Measurements from ENCODE around the gene SLC25A53. TPM values are rescaled to one million over a fixed set of nuclear protein-coding genes. Genes with fewer than 3 reads are reported as not detected.

The SLC25A53 gene
- total RNA-seq, 1 donor from 2014 or later: 43.0 TPM

DNA sequence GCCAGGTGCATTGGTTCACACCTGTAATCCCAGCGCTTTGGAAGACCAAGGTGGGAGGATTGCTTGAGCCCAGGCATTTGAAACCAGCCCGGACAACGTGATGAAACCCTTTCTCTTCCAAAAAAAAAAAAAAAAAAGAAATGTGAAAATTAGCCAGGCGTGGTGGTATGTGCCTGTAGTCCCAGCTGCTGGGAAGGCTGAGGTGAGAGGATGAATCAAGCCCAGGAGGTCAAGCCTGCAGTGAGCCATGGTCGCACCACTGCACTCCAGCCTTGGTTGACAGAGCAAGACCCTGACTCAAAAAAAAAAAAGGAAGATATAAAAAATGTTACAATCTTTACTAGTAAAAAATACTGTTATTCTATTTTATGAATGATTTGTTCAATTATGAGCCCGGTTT is 15.3 kb upstream of the SLC25A53 start:
- Histone ChIP-seq H3K27me3 (no peaks in the 10 kb centered on the region), H3K9me3 (no peaks in the 10 kb centered on the region), H3K4me1 (peaks cover 18% of the 10 kb centered on the region), H3K27ac (no peak overlapping the region), H3K36me3 (no peaks in the 10 kb centered on the region), H3K4me3 (no peak overlapping the region)
- intact Hi-C loops (cut with DNase I): no loop called here
- no peak for TF ChIP-seq POLR2A (IDR thresholded peaks at IDR 0.05)
- TF ChIP-seq, protein P1, sequence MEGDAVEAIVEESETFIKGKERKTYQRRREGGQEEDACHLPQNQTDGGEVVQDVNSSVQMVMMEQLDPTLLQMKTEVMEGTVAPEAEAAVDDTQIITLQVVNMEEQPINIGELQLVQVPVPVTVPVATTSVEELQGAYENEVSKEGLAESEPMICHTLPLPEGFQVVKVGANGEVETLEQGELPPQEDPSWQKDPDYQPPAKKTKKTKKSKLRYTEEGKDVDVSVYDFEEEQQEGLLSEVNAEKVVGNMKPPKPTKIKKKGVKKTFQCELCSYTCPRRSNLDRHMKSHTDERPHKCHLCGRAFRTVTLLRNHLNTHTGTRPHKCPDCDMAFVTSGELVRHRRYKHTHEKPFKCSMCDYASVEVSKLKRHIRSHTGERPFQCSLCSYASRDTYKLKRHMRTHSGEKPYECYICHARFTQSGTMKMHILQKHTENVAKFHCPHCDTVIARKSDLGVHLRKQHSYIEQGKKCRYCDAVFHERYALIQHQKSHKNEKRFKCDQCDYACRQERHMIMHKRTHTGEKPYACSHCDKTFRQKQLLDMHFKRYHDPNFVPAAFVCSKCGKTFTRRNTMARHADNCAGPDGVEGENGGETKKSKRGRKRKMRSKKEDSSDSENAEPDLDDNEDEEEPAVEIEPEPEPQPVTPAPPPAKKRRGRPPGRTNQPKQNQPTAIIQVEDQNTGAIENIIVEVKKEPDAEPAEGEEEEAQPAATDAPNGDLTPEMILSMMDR (IDR thresholded peaks at IDR 0.05): no peak
- DNase-seq (ENCODE audit: extremely low spot score in 2 of 2): no peak

DNA sequence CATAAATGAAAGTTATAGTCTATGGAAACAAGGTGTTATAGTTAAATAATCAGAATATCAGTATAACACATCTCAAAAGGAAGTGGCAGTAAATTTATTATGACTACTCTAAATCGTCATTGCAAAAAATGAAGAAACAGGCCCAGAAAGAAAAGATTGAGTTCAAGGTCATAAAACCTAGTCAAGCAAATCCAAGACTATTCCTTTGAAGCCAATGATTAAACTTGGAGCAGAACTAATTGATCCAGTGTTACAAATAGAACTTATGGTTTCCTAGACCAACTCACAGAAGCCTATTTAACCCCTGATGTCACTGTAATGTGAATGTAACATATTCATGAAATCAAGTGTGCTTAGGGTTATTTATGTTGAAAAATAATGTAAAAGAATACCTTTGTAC is 11.3 kb upstream of the SLC25A53 start:
- Histone ChIP-seq H3K4me1 (peaks cover 18% of the 10 kb centered on the region), H3K27ac (no peak overlapping the region), H3K4me3 (no peak overlapping the region), H3K27me3 (no peaks in the 10 kb centered on the region), H3K36me3 (no peaks in the 10 kb centered on the region), H3K9me3 (no peaks in the 10 kb centered on the region)
- TF ChIP-seq, protein P1 (IDR thresholded peaks at IDR 0.05): no peak
- TF ChIP-seq POLR2A (IDR thresholded peaks at IDR 0.05) (no peak), POLR2AphosphoS5 (IDR thresholded peaks at IDR 0.05; ENCODE audit: insufficient read depth in 1 of 2, low read depth in 1 of 2) (no peak)
- no peak for DNase-seq (ENCODE audit: extremely low spot score in 2 of 2)
- intact Hi-C loops (cut with DNase I): no loop called here

DNA sequence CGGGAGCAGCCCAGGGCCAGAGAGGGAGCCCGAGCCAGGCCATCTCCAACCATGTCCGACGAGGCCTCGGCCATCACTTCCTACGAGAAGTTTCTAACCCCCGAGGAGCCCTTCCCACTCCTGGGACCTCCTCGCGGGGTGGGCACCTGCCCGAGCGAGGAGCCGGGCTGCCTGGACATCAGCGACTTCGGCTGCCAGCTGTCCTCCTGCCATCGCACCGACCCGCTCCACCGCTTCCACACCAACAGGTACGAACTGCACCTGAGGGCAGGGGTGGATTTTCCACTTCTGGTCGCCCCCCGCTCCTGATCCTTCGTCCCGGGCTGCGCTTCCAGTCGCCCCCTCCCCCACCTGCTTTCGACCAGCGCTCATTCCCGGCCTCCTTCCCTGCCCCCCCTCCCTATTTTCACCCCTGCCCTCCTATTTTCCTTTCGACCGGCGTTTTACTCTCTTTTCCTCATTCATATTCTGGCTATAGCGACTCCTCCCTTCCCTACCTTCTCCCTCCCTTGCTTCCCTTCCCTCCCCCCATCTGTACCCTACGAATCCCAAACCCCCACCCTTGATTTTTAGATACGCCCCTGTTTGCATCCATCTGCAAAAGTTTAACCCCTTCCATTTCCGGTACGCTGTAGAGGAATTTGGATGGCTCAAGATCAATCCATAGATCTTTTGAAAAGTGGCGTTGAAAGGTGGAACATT is 10.1 kb upstream of the SLC25A53 start:
- TF ChIP-seq, protein P1 (IDR thresholded peaks at IDR 0.05): no peak
- no peak for TF ChIP-seq POLR2A (IDR thresholded peaks at IDR 0.05)
- TF ChIP-seq POLR2AphosphoS5 (IDR thresholded peaks at IDR 0.05; ENCODE audit: insufficient read depth in 1 of 2, low read depth in 1 of 2): no peak
- intact Hi-C loops (cut with DNase I): no loop called here
- Histone ChIP-seq H3K4me1 (peaks cover 18% of the 10 kb centered on the region), H3K9me3 (no peaks in the 10 kb centered on the region), H3K36me3 (no peaks in the 10 kb centered on the region), H3K27ac (peak overlapping the region; percentile 84), H3K4me3 (peak overlapping the region; percentile 68 to 74), H3K27me3 (no peaks in the 10 kb centered on the region)
- DNase-seq (ENCODE audit: extremely low spot score in 2 of 2): no peak

DNA sequence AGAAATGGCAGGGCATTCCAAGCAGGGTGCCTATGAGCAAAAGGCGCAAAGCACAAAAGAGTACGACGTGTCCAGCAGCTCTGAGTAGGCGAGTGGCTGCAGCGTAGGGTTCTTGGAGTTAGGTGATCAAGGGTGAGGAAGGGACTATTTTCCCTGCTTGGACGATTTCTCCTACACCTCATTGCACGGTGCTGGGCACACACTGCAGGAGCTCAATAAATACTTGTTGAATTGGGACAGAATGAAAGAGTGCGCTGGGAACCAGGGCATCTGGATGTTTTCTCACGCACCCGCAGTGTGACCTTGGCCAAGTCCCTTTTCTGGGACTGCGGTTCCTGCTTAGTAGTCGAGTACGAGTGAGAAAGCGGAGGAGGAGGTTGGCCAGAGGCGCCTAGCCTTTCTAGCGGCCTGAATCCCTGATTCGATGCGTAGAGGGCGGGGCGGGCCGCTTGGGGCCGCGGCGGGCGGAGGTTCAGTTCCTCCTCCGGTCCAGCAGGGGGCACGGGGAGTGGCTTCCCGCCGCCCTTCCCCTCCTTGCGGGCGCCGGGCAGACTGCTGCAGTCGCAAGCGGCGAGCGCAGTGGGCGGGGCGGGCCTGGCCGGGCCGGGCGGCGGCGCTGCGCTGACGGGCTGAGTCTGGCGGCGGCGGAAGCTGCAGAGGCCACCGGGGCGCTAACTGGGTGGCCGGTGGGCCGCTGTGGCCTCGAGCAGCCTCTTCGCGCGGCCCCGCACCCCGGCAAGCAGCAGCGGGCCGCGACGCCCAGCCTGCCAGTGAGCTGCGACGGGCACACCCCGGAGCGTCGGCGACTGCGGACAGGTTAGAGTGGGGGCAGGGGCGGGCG is 9.3 kb upstream of the SLC25A53 start, which contains the start of gene FAM199X:
Gene FAM199X (plus strand): TSS at position 560 of the 841 bp plus-strand sequence. CDS start 333 bp downstream, outside the sequence.
- intact Hi-C loops (cut with DNase I): no loop called here
- TF ChIP-seq, protein P1 (IDR thresholded peaks at IDR 0.05): peak in 1 of 3 experiments; percentile 63
- TF ChIP-seq POLR2AphosphoS5 (IDR thresholded peaks at IDR 0.05; ENCODE audit: insufficient read depth in 1 of 2, low read depth in 1 of 2): peak in 1 of 2 donors; percentile 50
- TF ChIP-seq POLR2A (IDR thresholded peaks at IDR 0.05): peak in 1 of 2 donors; percentile 65
- DNase-seq (ENCODE audit: extremely low spot score in 2 of 2): no peak

More for the DNA sequence above, 9.3 kb upstream of the SLC25A53 start, which contains the start of gene FAM199X:
- Histone ChIP-seq H3K27me3 (no peaks in the 10 kb centered on the region), H3K9me3 (no peaks in the 10 kb centered on the region), H3K36me3 (no peaks in the 10 kb centered on the region), H3K4me3 (peak within 1 kb of the TSS; percentile 68 to 74), H3K4me1 (peaks cover 18% of the 10 kb centered on the region), H3K27ac (peak within 1 kb of the TSS; percentile 84)
